Breast epithelium (tissue), 3 donors: ENCODE measurements around the gene TNFSF15.

Experiments used
- CTCF ChIP-seq, 3 donors: fragments of 450-650 bp; IDR thresholded peaks; one replicate each; pipeline ENCODE4 v1.5.1; 2016 to 2017; ENCODE audit warnings: antibody characterized with exemption in 3 of 3, mild to moderate bottlenecking in 3 of 3, moderate library complexity in 3 of 3
- POLR2A ChIP-seq: fragments of 450-650 bp; IDR thresholded peaks from one replicate; pipeline ENCODE4 v1.6.1; 2016; ENCODE audit warnings: antibody characterized with exemption, mild to moderate bottlenecking, moderate library complexity

- TF ChIP-seq POLR2A (no peak), CTCF (IDR thresholded peaks at IDR 0.05) (no peak)
Observed at GRCh38 chr9:114759512-114760341, 46.1 kb downstream of the TNFSF15 start.
